GM12872 (cell line): ENCODE data around the gene SNCB.

Experiments used
- TF ChIP-seq, protein P1 (sequence below): IDR thresholded peaks from 3 replicates; pipeline ENCODE4 v1.5.1; 2011; ENCODE audit warnings: low read depth, mild to moderate bottlenecking, low read length, moderate library complexity; ENCODE audit not compliant: insufficient read depth

The SNCB gene

DNA sequence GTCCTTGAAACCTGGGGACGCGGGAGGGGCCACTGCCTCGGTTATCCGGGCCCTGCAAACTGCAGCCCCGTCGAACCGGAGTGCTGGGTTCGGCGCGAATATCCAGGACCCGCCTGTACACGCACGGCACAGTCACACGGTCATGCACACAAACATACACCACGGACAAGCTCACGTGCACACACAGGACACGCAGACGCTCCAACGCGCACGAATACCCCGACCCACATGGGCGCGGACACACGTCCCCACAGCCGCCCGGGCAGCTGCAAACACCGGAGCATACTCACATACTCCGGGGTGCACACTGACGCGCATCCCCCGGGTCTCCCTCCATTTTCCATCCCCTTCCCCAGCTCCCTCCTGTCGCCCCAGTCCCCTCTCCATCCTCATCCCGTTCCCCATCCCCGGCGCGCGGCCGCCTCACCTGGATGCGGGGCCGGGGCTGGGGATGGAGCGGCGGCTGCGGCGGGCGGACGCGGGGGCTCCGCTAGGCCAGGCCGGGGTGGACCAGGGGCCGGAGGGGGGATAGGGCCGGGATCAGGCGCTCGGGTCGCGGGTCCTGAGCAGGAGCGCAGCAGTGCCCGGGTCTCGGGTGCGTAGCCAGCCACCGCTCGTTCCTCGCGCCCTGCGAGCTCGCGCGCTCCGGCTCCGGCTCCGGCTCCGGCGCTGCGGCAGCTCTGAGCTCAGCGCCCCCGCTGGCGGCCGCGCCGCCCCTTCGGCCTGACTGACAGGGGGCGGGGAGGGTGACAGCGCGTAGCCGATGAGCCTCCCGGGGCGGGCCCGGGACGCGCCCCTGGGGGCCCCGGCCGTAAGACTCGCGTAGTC, at the start of gene SNCB, which contains the start of gene EIF4E1B:
TSS of gene SNCB (minus strand) at position 682 of the 828 bp plus-strand sequence. CDS start 880 bp downstream, outside the sequence.
TSS of gene EIF4E1B (plus strand) at position 823 of the 828 bp plus-strand sequence. CDS start 12,113 bp downstream, outside the sequence.
- TF ChIP-seq, protein P1, sequence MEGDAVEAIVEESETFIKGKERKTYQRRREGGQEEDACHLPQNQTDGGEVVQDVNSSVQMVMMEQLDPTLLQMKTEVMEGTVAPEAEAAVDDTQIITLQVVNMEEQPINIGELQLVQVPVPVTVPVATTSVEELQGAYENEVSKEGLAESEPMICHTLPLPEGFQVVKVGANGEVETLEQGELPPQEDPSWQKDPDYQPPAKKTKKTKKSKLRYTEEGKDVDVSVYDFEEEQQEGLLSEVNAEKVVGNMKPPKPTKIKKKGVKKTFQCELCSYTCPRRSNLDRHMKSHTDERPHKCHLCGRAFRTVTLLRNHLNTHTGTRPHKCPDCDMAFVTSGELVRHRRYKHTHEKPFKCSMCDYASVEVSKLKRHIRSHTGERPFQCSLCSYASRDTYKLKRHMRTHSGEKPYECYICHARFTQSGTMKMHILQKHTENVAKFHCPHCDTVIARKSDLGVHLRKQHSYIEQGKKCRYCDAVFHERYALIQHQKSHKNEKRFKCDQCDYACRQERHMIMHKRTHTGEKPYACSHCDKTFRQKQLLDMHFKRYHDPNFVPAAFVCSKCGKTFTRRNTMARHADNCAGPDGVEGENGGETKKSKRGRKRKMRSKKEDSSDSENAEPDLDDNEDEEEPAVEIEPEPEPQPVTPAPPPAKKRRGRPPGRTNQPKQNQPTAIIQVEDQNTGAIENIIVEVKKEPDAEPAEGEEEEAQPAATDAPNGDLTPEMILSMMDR, result no peak

- TF ChIP-seq, protein P1, result no peak
These were observed 49.3 kb upstream of the SNCB start for GRCh38 chr5:176679365-176680225.

DNA sequence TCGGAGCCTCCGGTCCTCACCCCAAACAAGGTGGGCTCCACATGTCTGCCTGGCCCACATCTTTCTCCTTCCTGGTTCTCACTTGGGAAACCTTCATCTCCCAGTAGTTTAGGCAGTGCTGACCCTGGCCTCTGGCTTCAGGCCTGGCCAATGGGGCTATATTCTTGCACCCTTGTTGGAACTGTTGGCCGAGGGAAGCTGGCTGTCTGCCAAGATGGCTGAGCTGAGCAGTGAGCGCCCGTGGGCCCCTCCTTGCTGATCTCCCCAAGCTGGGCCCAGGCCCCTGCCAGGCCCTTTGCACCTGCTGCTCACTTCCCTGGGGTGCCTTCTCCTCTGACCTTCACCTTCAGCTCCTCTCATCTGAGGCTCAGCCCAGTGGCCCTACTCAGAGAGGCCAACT, 48.2 kb upstream of the SNCB start:
- TF ChIP-seq, protein P1, result no peak

DNA sequence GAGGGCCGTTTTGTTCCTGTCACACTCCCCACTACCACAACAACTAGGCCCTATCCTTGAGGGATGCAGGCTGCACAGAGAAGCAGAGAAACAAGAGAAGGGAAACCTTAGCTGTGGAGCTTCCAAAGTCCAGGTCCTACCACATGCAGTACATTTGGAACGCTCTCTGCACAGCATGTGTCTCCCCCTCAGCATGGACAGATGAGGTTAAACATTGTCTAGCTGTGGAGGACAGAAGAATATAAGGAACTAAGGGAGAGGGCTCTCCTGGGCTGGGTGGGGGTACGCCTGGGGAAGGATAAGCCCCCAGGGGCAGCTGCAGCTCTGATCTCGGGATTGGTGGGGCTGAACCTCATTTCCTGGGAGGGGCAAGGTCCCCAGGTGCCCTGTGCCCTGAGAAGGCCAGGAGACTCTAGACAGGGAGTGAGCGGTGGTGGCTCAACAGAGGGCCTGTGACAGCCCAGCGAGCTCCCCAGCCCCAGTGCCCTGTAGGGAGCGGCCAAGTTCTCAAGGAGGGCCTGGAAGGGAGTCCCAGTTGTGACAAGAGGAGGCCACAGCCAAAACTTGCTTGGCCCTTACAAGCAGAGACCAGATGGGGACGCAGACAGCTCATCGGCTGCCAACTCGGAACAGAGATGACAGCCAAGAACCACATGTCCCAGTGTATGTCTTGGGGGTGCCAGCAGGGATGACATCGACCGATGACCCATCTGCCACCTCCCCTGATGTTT, 47.0 kb upstream of the SNCB start:
- TF ChIP-seq, protein P1, result no peak

- TF ChIP-seq, protein P1, result no peak
These were observed 46.1 kb upstream of the SNCB start for GRCh38 chr5:176676361-176676824.

GRCh38 chr5:176675676-176676360, 45.5 kb upstream of the SNCB start:
- TF ChIP-seq, protein P1, result peak; percentile 31; the same call in 1 of the 3 replicates
